ACC112 (cell line): ENCODE data around the gene SSR4.

ENCODE experiments used
- H2AFZ ChIP-seq: fragments of 200-600 bp; sonication (generic); one replicate; pipeline ENCODE4 v1.6.0; 2017; ENCODE audit warnings: antibody characterized with exemption, low read length; ENCODE audit not compliant: unreplicated experiment
- H3K27ac ChIP-seq: fragments of 200-600 bp; sonication (generic); 2 replicates; pipeline ENCODE4 v1.5.1; 2014; ENCODE audit warnings: low read depth, mild to moderate bottlenecking, antibody characterized with exemption, low read length, moderate library complexity
- H3K27me3 ChIP-seq: fragments of 200-600 bp; sonication (generic); 2 replicates; pipeline ENCODE4 v1.6.1; 2014; ENCODE audit warnings: mild to moderate bottlenecking, antibody characterized with exemption, low read length, moderate library complexity, mixed read lengths; ENCODE audit not compliant: insufficient read depth
- H3K36me3 ChIP-seq: fragments of 200-600 bp; sonication (generic); 2 replicates; pipeline ENCODE4 v1.6.1; 2016; ENCODE audit warnings: mild to moderate bottlenecking, antibody characterized with exemption, low read length, moderate library complexity, mixed read lengths; ENCODE audit not compliant: insufficient read depth
- H3K4me1 ChIP-seq: fragments of 200-600 bp; sonication (generic); one replicate; pipeline ENCODE4 v1.6.1; 2016; ENCODE audit warnings: low read length, mixed read lengths; ENCODE audit not compliant: insufficient read depth, unreplicated experiment, control insufficient read depth
- H3K4me3 ChIP-seq: fragments of 200-600 bp; sonication (generic); 2 replicates; pipeline ENCODE4 v1.5.1; 2014; ENCODE audit warnings: mild to moderate bottlenecking, low read depth, low read length
- H3K79me2 ChIP-seq: fragments of 200-600 bp; sonication (generic); one replicate; pipeline ENCODE4 v1.6.0; 2016; ENCODE audit warnings: low read length; ENCODE audit not compliant: control insufficient read depth, unreplicated experiment, insufficient read depth

SSR4 gene

GRCh38 chrX:153769865-153770600 lies 24.4 kb upstream of the SSR4 start:
- Histone ChIP-seq H3K36me3 (no peaks in the 10 kb centered on the region), H3K4me1 (no peaks in the 10 kb centered on the region), H3K27ac (no peak overlapping the region), H3K79me2 (peaks cover 2% of the 10 kb centered on the region), H3K4me3 (no peak overlapping the region), H3K27me3 (no peaks in the 10 kb centered on the region), H2AFZ (no peak overlapping the region)

- no peaks in the 10 kb centered on the region for H3K27me3 ChIP-seq
- H3K27ac ChIP-seq, result no peak overlapping the region
- no peaks in the 10 kb centered on the region for H3K79me2 ChIP-seq
- no peak overlapping the region for H3K4me3 ChIP-seq
- H3K4me1 ChIP-seq, result no peaks in the 10 kb centered on the region
- H2AFZ ChIP-seq, result no peak overlapping the region
- no peaks in the 10 kb centered on the region for H3K36me3 ChIP-seq
Measured at GRCh38 chrX:153770601-153771414, 23.7 kb upstream of the SSR4 start.

- H2AFZ ChIP-seq, result no peak overlapping the region
- no peaks in the 10 kb centered on the region for H3K27me3 ChIP-seq
- H3K4me3 ChIP-seq, result no peak overlapping the region
- no peak overlapping the region for H3K27ac ChIP-seq
- H3K79me2 ChIP-seq, result no peaks in the 10 kb centered on the region
- H3K4me1 ChIP-seq, result no peaks in the 10 kb centered on the region
- no peaks in the 10 kb centered on the region for H3K36me3 ChIP-seq
Measured at GRCh38 chrX:153771415-153772315, 22.8 kb upstream of the SSR4 start.

GRCh38 chrX:153772316-153773217 lies 21.9 kb upstream of the SSR4 start:
- Histone ChIP-seq H3K36me3 (no peaks in the 10 kb centered on the region), H3K4me3 (no peak overlapping the region), H3K79me2 (no peaks in the 10 kb centered on the region), H3K27me3 (no peaks in the 10 kb centered on the region), H3K4me1 (no peaks in the 10 kb centered on the region), H2AFZ (no peak overlapping the region), H3K27ac (no peak overlapping the region)

DNA sequence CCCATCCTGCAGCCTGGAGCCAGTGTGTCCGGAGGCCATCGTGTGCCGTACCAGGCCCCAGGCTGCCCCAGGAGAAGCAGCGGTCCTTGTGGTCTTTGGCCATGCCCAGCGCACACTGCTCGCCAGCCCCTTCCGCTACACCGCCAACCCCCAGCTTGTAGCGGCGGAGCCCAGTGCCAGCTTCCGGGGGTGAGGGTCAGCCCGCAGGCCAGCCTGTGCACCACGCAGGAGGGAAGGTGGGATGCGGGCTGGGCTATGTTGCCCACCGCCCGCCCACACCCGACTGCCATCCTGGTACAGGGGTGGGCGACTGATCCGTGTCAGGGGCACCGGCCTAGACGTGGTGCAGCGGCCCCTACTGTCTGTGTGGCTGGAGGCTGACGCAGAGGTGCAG lies 21.3 kb upstream of the SSR4 start:
- Histone ChIP-seq H3K27me3 (no peaks in the 10 kb centered on the region), H2AFZ (no peak overlapping the region), H3K4me1 (no peaks in the 10 kb centered on the region), H3K79me2 (no peaks in the 10 kb centered on the region), H3K27ac (no peak overlapping the region), H3K36me3 (no peaks in the 10 kb centered on the region), H3K4me3 (no peak overlapping the region)

- no peak overlapping the region for H3K27ac ChIP-seq
- H3K4me3 ChIP-seq, result no peak overlapping the region
- no peaks in the 10 kb centered on the region for H3K27me3 ChIP-seq
- no peaks in the 10 kb centered on the region for H3K79me2 ChIP-seq
- H2AFZ ChIP-seq, result no peak overlapping the region
- no peaks in the 10 kb centered on the region for H3K4me1 ChIP-seq
- H3K36me3 ChIP-seq, result no peaks in the 10 kb centered on the region
Measured at GRCh38 chrX:153773741-153774575, 20.5 kb upstream of the SSR4 start.

- Histone ChIP-seq H3K27ac (no peak overlapping the region), H2AFZ (no peak overlapping the region), H3K4me1 (no peaks in the 10 kb centered on the region), H3K27me3 (no peaks in the 10 kb centered on the region), H3K36me3 (no peaks in the 10 kb centered on the region), H3K79me2 (no peaks in the 10 kb centered on the region), H3K4me3 (no peak overlapping the region)
Measured at GRCh38 chrX:153774576-153775292, 19.7 kb upstream of the SSR4 start.

- Histone ChIP-seq H2AFZ (no peak overlapping the region), H3K36me3 (no peaks in the 10 kb centered on the region), H3K79me2 (no peaks in the 10 kb centered on the region), H3K4me3 (no peak overlapping the region), H3K27me3 (no peaks in the 10 kb centered on the region), H3K27ac (no peak overlapping the region), H3K4me1 (no peaks in the 10 kb centered on the region)
Measured at GRCh38 chrX:153775293-153776119, 19.0 kb upstream of the SSR4 start.
